ENCODE results near the gene CIB4.

CIB4 gene

GRCh38 chr2:26612522-26613240, 28.5 kb downstream of the CIB4 start:
- 66% methylated on average over 8 of the region's 8 CpGs for whole genome bisulfite sequencing
- H3K4me3 ChIP-seq (ENCODE audit: low read length) = no peak overlapping the region
- no peak overlapping the region for H3K9ac ChIP-seq (ENCODE audit: low read depth, low read length)
- H3K9me3 ChIP-seq (ENCODE audit: insufficient read depth, low read depth, low read length) = no peaks in the 10 kb centered on the region
- H3K27me3 ChIP-seq (ENCODE audit: insufficient read depth, low read length) = peaks cover under 1% of the 10 kb centered on the region
- no peaks in the 10 kb centered on the region for H3K36me3 ChIP-seq (ENCODE audit: insufficient read depth, low read length)
- H3K27ac ChIP-seq (ENCODE audit: low read depth, low read length) = no peak overlapping the region
- H3K4me1 ChIP-seq (ENCODE audit: insufficient read depth, low read length) = peaks cover 21% of the 10 kb centered on the region

GRCh38 chr2:26612034-26612433, 29.1 kb downstream of the CIB4 start:
- Histone ChIP-seq H3K27ac (ENCODE audit: low read depth, low read length) (no peak overlapping the region), H3K4me3 (ENCODE audit: low read length) (no peak overlapping the region), H3K9me3 (ENCODE audit: insufficient read depth, low read depth, low read length) (no peaks in the 10 kb centered on the region), H3K36me3 (ENCODE audit: insufficient read depth, low read length) (no peaks in the 10 kb centered on the region), H3K4me1 (ENCODE audit: insufficient read depth, low read length) (peaks cover 21% of the 10 kb centered on the region), H3K9ac (ENCODE audit: low read depth, low read length) (no peak overlapping the region), H3K27me3 (ENCODE audit: insufficient read depth, low read length) (no peaks in the 10 kb centered on the region; the same call in 1 of the 2 replicates)
- 90% methylated on average over 2 of the region's 2 CpGs for WGBS

GRCh38 chr2:26610504-26611335, 30.4 kb downstream of the CIB4 start:
- no peak overlapping the region for H3K4me3 ChIP-seq (ENCODE audit: low read length)
- no peak overlapping the region for H3K27ac ChIP-seq (ENCODE audit: low read depth, low read length)
- no peaks in the 10 kb centered on the region for H3K36me3 ChIP-seq (ENCODE audit: insufficient read depth, low read length)
- H3K9ac ChIP-seq (ENCODE audit: low read depth, low read length) = no peak overlapping the region
- H3K27me3 ChIP-seq (ENCODE audit: insufficient read depth, low read length) = no peaks in the 10 kb centered on the region; the same call in 1 of the 2 replicates
- 80% methylated on average over 6 of the region's 7 CpGs for WGBS
- H3K4me1 ChIP-seq (ENCODE audit: insufficient read depth, low read length) = peaks cover 20% of the 10 kb centered on the region
- no peaks in the 10 kb centered on the region for H3K9me3 ChIP-seq (ENCODE audit: insufficient read depth, low read depth, low read length)

- no peaks in the 10 kb centered on the region for H3K36me3 ChIP-seq (ENCODE audit: insufficient read depth, low read length)
- no peak overlapping the region for H3K27ac ChIP-seq (ENCODE audit: low read depth, low read length)
- no peak overlapping the region for H3K4me3 ChIP-seq (ENCODE audit: low read length)
- WGBS = 73% methylated on average over 10 of the region's 10 CpGs
- no peaks in the 10 kb centered on the region for H3K9me3 ChIP-seq (ENCODE audit: insufficient read depth, low read depth, low read length)
- no peak overlapping the region for H3K9ac ChIP-seq (ENCODE audit: low read depth, low read length)
- H3K4me1 ChIP-seq (ENCODE audit: insufficient read depth, low read length) = peaks cover 19% of the 10 kb centered on the region
- no peaks in the 10 kb centered on the region; the same call in 1 of the 2 replicates for H3K27me3 ChIP-seq (ENCODE audit: insufficient read depth, low read length)
Measured at GRCh38 chr2:26609839-26610277, 31.3 kb downstream of the CIB4 start.

- Histone ChIP-seq H3K36me3 (ENCODE audit: insufficient read depth, low read length) (no peaks in the 10 kb centered on the region), H3K27me3 (ENCODE audit: insufficient read depth, low read length) (no peaks in the 10 kb centered on the region; the same call in 1 of the 2 replicates), H3K27ac (ENCODE audit: low read depth, low read length) (no peak overlapping the region), H3K4me1 (ENCODE audit: insufficient read depth, low read length) (peaks cover 19% of the 10 kb centered on the region), H3K9me3 (ENCODE audit: insufficient read depth, low read depth, low read length) (no peaks in the 10 kb centered on the region), H3K4me3 (ENCODE audit: low read length) (no peak overlapping the region), H3K9ac (ENCODE audit: low read depth, low read length) (no peak overlapping the region)
- WGBS = 66% methylated on average over 5 of the region's 7 CpGs
Measured at GRCh38 chr2:26609205-26609631, 31.9 kb downstream of the CIB4 start.

GRCh38 chr2:26608557-26608956, 32.6 kb downstream of the CIB4 start:
- no peak overlapping the region for H3K9ac ChIP-seq (ENCODE audit: low read depth, low read length)
- no peaks in the 10 kb centered on the region; the same call in 1 of the 2 replicates for H3K27me3 ChIP-seq (ENCODE audit: insufficient read depth, low read length)
- no peaks in the 10 kb centered on the region for H3K9me3 ChIP-seq (ENCODE audit: insufficient read depth, low read depth, low read length)
- peaks cover 14% of the 10 kb centered on the region for H3K4me1 ChIP-seq (ENCODE audit: insufficient read depth, low read length)
- H3K36me3 ChIP-seq (ENCODE audit: insufficient read depth, low read length) = no peaks in the 10 kb centered on the region
- H3K4me3 ChIP-seq (ENCODE audit: low read length) = no peak overlapping the region
- 95% methylated on average over 8 of the region's 8 CpGs for WGBS
- H3K27ac ChIP-seq (ENCODE audit: low read depth, low read length) = no peak overlapping the region

GRCh38 chr2:26607698-26608097, 33.5 kb downstream of the CIB4 start:
- 91% methylated on average over 8 of the region's 8 CpGs for WGBS
- H3K4me1 ChIP-seq (ENCODE audit: insufficient read depth, low read length) = peaks cover 6% of the 10 kb centered on the region
- H3K9me3 ChIP-seq (ENCODE audit: insufficient read depth, low read depth, low read length) = no peaks in the 10 kb centered on the region
- no peaks in the 10 kb centered on the region for H3K36me3 ChIP-seq (ENCODE audit: insufficient read depth, low read length)
- no peak overlapping the region for H3K4me3 ChIP-seq (ENCODE audit: low read length)
- H3K9ac ChIP-seq (ENCODE audit: low read depth, low read length) = no peak overlapping the region
- no peak overlapping the region for H3K27ac ChIP-seq (ENCODE audit: low read depth, low read length)
- no peaks in the 10 kb centered on the region for H3K27me3 ChIP-seq (ENCODE audit: insufficient read depth, low read length)

- 90% methylated on average over 5 of the region's 5 CpGs for WGBS
Measured at GRCh38 chr2:26606847-26607190, 34.3 kb downstream of the CIB4 start.

GRCh38 chr2:26605999-26606846, 34.9 kb downstream of the CIB4 start:
- no peak overlapping the region for H3K27ac ChIP-seq (ENCODE audit: low read depth, low read length)
- no peaks in the 10 kb centered on the region for H3K9me3 ChIP-seq (ENCODE audit: insufficient read depth, low read depth, low read length)
- H3K27me3 ChIP-seq (ENCODE audit: insufficient read depth, low read length) = no peaks in the 10 kb centered on the region
- H3K4me3 ChIP-seq (ENCODE audit: low read length) = no peak overlapping the region
- peaks cover 4% of the 10 kb centered on the region for H3K4me1 ChIP-seq (ENCODE audit: insufficient read depth, low read length)
- no peaks in the 10 kb centered on the region for H3K36me3 ChIP-seq (ENCODE audit: insufficient read depth, low read length)
- H3K9ac ChIP-seq (ENCODE audit: low read depth, low read length) = no peak overlapping the region
- 80% methylated on average over 18 of the region's 18 CpGs for WGBS

More at GRCh38 chr2:26606847-26607190, 34.3 kb downstream of the CIB4 start:
- Histone ChIP-seq H3K9me3 (ENCODE audit: insufficient read depth, low read depth, low read length) (no peaks in the 10 kb centered on the region), H3K27me3 (ENCODE audit: insufficient read depth, low read length) (no peaks in the 10 kb centered on the region), H3K4me1 (ENCODE audit: insufficient read depth, low read length) (peaks cover 4% of the 10 kb centered on the region), H3K9ac (ENCODE audit: low read depth, low read length) (no peak overlapping the region), H3K27ac (ENCODE audit: low read depth, low read length) (no peak overlapping the region), H3K36me3 (ENCODE audit: insufficient read depth, low read length) (no peaks in the 10 kb centered on the region), H3K4me3 (ENCODE audit: low read length) (no peak overlapping the region)

- Histone ChIP-seq H3K36me3 (ENCODE audit: insufficient read depth, low read length) (no peaks in the 10 kb centered on the region), H3K9ac (ENCODE audit: low read depth, low read length) (no peak overlapping the region), H3K4me3 (ENCODE audit: low read length) (no peak overlapping the region), H3K9me3 (ENCODE audit: insufficient read depth, low read depth, low read length) (no peaks in the 10 kb centered on the region), H3K27me3 (ENCODE audit: insufficient read depth, low read length) (no peaks in the 10 kb centered on the region), H3K4me1 (ENCODE audit: insufficient read depth, low read length) (peaks cover 4% of the 10 kb centered on the region), H3K27ac (ENCODE audit: low read depth, low read length) (no peak overlapping the region)
- WGBS = 42% methylated on average over 13 of the region's 13 CpGs
Measured at GRCh38 chr2:26605195-26605998, 35.8 kb downstream of the CIB4 start.

Measured in HUES64 (cell line).